Jurkat, Clone E6-1 (cell line): ENCODE results near the gene CAMSAP1.
"Not testable (repeated sequence)": the region's sequence is repeated elsewhere in the genome, so short reads cannot be mapped to it uniquely, and the experiment has no call there.

Experiments
- DNase-seq: peaks from one replicate; pipeline ENCODE4 v3.0.0-alpha.2; 2011; ENCODE audit warnings: low read depth, low spot score
- H3K4me3 ChIP-seq: 2 replicates; pipeline ENCODE4 v1.5.1; 2011; ENCODE audit warnings: mild to moderate bottlenecking, low read length, control low read depth, moderate library complexity

Gene CAMSAP1

DNA sequence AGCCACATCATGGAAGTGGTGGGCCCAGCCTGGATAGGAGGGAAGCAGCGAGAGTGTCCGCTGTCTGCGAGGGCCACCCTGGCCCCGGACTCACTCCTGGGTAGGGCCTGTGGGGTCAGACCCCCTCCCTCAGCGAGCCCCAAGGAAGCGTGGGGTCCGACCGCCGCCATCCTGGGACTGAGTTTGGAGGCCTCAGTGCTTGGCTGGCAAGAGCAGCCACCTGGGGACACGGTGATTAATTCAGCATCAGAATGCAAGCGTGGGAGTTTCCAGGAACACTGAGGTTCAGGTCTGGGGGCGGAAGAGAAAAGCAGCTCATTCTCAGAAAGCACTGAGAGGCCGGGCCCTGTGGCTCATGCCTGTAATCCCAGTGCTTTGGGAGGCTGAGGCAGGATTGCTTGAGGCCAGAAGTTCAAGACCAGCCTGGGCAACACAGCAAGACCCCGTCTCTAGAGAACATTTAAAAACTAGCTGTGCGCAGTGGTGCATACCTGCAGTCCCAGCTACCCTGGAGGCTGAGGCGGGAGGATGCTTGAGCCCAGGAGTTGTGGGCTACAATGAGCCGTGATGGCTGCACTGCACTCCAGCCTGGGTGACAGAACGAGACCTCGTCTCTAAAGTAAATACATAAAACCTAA is 18.3 kb upstream of the CAMSAP1 start:
- no peak for DNase-seq
- H3K4me3 ChIP-seq, result no peak overlapping the region

GRCh38 chr9:135924628-135925338 is 17.4 kb upstream of the CAMSAP1 start:
- H3K4me3 ChIP-seq, result no peak overlapping the region
- DNase-seq, result no peak

DNA sequence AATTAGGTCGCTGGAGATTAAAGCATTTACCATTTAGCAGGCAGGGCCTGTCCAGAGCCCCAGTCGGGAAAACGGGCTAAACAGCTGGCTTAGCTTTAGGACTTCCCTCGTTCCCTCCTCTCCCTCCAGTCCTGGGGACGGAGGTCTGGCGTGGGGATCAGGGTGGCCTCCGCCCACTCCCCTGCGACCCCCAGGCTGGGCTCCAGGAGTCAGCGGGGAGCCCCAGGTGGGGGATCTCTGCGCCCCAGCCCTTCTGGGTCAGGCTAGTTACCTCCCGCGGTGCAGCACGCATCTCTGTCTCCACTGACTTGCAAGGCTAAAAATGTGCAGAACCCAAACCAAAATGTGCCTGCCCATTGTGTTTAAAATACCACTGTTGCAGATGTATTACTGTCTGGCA is 16.2 kb upstream of the CAMSAP1 start:
- no peak for DNase-seq
- H3K4me3 ChIP-seq, result no peak overlapping the region

GRCh38 chr9:135921749-135922310 is 14.5 kb upstream of the CAMSAP1 start:
- no peak overlapping the region for H3K4me3 ChIP-seq
- no peak for DNase-seq

- no peak for DNase-seq
- no peak overlapping the region for H3K4me3 ChIP-seq
Observed at GRCh38 chr9:135920973-135921585, 13.7 kb upstream of the CAMSAP1 start.

DNA sequence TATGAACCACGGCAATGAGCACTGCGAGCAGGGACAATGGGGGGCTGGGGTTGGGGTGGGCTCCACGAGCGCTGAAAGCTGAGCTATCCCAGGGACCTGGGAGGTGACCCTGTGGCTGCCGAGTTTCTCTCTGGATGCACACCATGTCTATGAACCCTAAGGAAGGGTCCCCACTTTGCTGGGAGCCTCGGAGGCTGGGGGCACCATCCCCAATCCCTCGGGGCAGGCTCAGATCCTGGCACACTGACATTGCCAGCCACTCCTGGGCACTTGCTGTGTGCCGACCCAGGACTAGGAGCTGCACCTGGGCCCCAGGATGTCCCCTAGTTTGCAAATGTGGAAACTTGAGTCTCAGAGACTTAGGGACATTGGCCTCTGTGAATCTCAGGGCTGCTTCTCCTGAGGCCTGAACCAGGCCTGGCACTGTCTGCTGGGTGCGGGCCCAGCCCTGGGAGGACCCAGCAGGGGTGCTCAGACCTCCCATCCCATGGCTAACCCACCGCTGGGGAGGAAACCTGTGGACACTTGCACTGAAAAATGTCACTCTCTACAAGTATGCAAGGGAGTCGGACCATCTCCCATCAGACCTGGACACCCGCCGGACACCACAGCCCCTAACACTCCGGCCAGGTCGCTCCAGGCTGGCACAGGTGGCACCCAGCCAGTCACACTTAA is 13.0 kb upstream of the CAMSAP1 start:
- DNase-seq, result no peak
- H3K4me3 ChIP-seq, result no peak overlapping the region

GRCh38 chr9:135919318-135919890 is 12.1 kb upstream of the CAMSAP1 start:
- no peak for DNase-seq
- no peak overlapping the region for H3K4me3 ChIP-seq

DNA sequence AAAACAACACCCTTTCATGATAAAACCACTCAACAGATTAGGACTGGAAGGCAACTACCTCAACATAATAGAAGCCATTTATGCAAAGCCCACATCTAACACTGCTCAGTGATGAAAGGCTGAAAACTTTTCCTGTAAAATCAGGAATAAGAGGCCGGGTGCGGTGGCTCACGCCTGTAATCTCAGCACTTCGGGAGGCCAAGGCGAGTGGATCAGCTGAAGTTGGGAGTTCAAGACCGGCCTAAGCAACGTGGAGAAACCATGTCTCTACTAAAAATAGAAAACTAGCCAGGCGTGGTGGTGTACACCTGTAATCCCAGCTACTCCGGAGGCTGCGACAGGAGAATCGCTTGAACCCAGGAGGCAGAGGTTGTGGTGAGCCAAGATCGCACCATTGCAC is 8.9 kb upstream of the CAMSAP1 start:
- not testable (repeated sequence) for H3K4me3 ChIP-seq, DNase-seq

- DNase-seq, result no peak
- H3K4me3 ChIP-seq, result no peak overlapping the region
Observed at GRCh38 chr9:135914921-135915320, 7.6 kb upstream of the CAMSAP1 start.

GRCh38 chr9:135911233-135911632 is 3.9 kb upstream of the CAMSAP1 start:
- not testable (repeated sequence) for H3K4me3 ChIP-seq, DNase-seq

DNA sequence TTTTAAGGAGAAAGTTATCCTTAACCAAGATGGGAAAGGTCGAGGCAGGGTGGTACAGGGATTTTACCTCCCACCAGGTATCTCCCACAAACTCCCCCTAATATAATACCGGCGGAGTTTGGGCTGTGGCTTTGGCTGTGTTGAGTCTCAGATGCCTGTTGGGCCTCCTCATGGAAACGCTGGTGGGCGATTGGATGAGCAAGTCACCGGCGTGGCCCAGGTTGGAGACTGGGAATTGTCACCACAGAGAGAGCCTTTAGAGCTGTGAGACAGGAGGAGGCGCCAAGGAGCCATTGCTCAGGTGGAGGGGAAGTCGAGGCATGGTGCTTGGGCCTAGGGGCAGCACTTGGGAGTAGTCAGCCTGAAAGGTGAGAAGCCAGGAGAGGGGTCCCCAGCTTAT is 3.4 kb upstream of the CAMSAP1 start:
- no peak for DNase-seq
- no peak overlapping the region for H3K4me3 ChIP-seq

- no peak for DNase-seq
- no peak overlapping the region for H3K4me3 ChIP-seq
Observed at GRCh38 chr9:135910216-135910615, 2.9 kb upstream of the CAMSAP1 start.

GRCh38 chr9:135909371-135909770 is 2.0 kb upstream of the CAMSAP1 start:
- no peak overlapping the region for H3K4me3 ChIP-seq
- DNase-seq, result no peak

DNA sequence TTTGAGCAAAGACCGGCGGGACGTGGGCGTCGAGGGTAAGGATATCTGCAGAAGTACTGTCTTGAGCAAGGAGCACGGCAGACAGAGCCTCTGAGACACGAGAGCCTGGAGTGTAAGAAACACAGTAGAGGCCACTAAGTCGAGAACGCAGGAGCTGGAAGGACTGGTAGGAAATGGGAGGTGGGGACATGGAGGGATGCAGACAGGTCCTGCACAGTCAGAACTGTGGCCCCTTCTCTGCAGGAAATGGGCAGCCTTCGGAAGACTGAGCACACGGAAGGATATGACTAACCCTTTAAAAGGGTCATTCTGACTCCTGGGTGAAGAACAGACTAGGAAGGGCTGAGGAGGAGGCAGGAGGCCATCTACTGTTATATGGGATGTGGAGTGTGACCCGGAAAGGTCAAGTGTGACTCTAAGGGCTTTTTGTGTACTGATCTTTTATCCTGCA is 1.4 kb upstream of the CAMSAP1 start:
- H3K4me3 ChIP-seq, result peak overlapping the region; percentile 65
- no peak for DNase-seq

DNA sequence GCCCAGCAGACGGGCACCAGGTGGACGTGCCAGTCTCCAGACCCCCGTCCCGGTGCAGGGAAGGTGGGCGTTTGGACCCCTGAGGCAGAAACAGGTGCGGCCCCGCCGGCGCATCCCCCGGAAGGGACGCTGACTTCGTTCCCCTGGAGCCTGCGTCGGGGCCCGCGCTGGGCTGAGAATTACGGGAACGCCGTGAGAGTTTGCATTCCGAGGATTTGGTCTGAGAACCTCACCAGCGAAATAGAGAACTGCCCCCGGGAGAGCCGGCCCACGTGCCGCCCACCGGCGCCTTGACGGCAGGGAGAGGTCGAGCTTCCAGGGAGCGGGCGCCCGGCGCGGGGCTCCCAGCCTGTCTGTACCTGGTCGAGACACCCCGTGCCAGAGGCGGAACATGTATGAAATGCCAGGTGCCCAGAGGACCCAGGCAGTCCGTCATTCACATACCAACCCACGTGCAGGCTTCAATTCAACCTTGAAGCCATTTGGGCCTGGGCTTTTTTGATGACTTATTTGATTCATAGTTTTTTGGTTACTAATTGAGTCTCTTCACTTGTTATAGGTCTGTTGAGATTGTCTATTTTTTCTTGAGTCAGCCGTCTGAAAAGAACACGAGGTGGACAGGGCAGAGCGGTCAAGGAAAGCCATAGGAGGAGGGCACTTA is 877 bp upstream of the CAMSAP1 start:
- DNase-seq, result no peak
- peak overlapping the region; percentile 65 for H3K4me3 ChIP-seq

- no peak for DNase-seq
- H3K4me3 ChIP-seq, result peak overlapping the region; percentile 44
Observed at GRCh38 chr9:135907006-135907430, 328 bp downstream of the CAMSAP1 start.

- H3K4me3 ChIP-seq, result peak overlapping the region; percentile 44
- DNase-seq, result no peak
Observed at GRCh38 chr9:135906291-135907005, 898 bp downstream of the CAMSAP1 start.
